Activated CD4-positive, alpha-beta T cell treated with anti-CD3 and anti-CD28 coated beads, Interleukin-2, amount 50 U/mL, for 1 hour (primary cell): ENCODE results near the gene FKBP5.

Experiments used
- DNase-seq: peaks from one replicate; pipeline ENCODE4 v3.0.0-alpha.2; 2020

FKBP5 gene

DNA sequence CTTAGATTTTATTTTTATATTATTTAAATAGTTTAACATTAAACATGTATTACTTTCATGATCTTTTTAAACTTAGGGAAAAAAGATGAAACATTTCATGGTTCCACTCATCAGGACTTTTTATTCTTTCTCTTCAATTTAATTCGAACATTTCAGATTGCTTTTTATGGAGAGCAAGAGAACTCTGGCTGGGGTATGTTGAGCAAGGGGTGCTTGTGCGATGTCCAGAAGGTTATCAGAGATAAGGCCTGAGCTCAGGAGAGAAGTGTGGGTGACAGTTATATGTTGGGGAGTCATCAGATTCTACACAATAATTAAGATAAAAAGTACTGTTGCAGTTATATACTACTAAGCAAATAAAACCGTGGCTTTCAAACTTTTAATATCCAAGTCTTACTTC is 37.5 kb downstream of the FKBP5 start:
- no peak for DNase-seq

DNA sequence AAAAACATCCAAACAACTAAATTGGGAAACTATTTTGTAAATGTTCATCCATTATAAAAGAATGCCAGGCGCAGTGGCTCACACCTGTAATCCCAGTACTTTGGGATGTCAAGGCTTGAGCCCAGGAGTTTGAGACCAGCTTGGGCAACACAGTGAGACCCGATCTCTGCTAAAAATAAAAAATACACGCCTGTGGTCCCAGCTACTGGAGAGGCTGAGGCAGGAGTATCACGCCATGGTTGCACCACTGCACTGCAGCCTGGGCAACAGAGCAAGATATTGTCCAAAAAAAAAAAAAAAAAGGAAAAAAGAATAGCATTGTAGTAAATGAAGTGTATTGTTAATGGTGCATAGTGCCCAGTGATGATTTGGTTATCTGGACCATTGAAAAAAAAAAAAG is 38.7 kb downstream of the FKBP5 start:
- DNase-seq, result no peak

DNA sequence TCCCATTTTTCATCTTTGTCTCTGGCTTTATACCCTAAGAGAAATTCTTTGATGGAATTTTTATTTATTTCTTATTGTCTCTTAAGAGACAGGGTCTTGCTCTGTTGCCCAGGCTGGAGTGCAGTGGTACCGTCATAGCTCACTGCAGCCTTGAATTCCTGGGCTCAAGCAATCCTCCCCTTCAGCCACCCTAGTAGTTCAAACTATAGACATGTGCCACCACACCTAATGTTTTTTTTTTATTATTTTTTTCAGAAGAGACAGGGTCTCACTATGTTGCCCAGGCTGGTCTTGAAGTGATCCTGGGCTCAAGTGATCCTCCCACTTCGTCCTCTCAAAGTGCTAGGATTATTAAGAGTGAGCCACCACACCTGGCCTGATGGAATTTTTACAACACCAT is 40.5 kb downstream of the FKBP5 start:
- no peak for DNase-seq

DNA sequence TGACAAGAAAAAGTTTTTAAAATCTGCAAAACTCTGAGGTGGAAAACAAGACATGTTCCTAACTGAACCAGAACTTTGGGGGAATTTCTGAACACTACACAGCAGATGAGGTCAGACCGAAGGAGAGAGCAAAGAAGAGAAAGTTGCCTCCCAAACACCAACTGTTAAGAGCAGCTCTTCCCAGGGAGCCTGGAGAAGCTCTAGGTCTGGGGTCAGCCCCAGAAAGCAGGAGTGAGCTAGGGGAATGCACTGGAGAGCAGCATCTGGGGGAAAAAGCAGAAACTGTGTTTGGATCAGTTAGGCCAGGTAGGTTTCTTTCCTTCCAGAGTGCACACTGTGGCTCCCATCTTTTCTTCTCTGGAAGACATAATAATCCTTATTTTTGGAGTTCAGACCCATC is 41.3 kb downstream of the FKBP5 start:
- no peak for DNase-seq

DNA sequence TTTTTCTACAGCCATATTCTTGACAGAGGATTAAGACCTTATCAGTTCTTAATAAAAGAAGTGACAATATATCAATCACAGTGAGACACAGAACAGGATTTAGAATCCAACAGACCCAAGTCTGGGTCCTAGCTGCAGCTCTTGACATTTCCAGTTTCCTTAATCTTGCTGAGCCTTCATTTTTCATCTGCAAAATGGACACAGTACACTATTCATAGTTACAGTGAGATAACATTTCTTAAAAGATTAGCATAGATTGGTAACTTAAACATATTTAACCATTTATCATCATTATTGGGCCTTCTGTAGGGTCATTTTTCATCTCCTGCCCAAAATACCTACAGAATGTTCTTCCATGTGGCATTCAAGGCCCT is 45.6 kb downstream of the FKBP5 start:
- DNase-seq, result no peak

DNA sequence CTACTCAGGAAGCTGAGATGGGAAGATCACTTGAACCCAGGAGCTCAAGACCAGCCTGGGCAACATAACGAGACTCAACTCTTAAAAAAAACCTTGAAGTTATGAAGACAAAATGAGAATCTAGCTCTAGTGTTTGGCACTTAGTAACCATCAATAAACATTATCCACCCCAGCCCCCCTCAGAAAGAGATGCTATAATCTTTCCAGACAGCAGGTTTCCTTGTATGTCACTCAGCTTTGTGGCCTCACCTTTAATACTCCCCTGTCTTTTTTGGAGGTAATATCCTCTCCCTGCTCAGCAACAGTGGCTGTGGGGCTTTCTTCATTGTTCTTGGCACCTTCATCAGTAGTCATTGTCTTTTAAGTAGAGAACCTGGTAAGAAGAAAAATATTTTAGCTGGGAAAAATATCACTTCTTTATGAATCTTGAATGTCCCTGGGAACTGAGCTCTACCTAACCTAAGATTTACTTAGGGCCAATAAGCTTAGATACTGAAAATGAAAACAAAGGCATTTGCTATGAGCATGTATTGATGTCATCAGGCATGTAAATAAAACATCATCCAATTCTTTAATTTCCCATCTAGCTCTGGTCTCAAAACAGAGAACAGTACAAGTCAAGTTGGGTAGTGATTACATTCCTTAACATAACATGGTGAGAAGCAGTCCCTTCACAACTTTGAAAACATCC is 46.1 kb downstream of the FKBP5 start:
- DNase-seq, result no peak

DNA sequence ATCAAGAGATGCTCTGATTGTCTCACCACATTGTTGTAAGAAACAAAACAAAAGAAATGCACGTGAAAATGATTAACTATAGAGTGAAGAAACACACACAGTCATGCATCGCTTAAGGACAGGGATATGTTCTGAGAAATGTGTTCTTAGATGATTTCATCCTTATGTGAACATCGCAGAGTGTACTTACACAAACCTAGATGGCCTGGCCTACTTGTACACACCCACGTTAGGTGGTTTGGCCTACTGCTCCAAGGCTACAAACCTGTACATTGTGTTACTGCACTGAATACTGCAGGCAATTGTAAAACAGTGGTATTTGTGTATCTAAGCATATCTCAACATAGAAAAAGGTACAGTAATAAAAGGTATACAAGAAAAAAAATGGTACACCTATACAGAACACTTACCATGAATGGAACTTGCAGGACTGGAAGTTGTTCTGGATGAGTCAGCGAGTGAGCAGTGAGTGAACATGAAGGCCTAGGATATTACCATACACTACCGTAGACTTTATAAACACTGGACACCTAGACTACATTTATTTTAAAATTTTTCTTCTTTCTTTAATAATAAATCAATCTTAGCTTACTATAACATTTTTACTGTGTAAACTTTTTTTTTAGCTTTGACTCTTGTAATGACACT is 48.6 kb downstream of the FKBP5 start:
- no peak for DNase-seq

DNA sequence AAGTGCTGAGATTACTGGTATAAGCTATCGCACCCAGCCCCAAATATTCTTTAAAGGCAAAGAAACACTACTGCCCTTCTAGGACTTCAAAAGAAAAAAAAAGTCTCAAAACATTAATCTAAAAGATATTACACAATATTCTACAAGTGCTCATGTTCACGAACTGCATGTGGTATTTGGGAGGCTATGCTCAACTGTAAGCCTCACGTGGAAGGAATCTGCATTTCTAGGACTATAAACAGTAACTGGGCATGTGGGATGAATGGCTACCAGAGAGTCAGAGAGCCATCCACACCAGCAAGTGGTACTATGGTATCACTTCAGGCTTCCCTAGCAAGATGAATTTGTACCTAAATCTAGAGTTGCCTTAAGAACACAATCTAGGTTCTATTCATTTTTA is 50.0 kb downstream of the FKBP5 start:
- DNase-seq, result no peak

DNA sequence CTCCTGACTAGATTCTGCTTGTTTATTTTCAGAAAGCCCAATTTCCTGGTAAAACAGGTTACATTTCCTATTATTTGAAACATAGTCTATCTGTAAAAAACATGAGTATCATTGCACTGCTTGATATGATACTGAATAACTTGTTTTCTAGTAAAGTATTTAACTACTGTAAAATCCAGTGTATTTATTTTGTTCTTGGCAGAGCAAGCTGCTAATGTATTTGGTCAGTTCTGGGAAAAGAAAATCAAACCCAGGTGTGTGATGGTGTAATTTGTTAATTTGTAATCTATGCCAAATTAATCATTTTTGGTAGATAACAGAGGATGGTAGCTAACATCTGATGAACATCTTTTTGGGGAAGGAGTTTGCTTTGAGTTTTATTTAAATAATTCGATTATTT is 50.8 kb downstream of the FKBP5 start:
- DNase-seq, result no peak

DNA sequence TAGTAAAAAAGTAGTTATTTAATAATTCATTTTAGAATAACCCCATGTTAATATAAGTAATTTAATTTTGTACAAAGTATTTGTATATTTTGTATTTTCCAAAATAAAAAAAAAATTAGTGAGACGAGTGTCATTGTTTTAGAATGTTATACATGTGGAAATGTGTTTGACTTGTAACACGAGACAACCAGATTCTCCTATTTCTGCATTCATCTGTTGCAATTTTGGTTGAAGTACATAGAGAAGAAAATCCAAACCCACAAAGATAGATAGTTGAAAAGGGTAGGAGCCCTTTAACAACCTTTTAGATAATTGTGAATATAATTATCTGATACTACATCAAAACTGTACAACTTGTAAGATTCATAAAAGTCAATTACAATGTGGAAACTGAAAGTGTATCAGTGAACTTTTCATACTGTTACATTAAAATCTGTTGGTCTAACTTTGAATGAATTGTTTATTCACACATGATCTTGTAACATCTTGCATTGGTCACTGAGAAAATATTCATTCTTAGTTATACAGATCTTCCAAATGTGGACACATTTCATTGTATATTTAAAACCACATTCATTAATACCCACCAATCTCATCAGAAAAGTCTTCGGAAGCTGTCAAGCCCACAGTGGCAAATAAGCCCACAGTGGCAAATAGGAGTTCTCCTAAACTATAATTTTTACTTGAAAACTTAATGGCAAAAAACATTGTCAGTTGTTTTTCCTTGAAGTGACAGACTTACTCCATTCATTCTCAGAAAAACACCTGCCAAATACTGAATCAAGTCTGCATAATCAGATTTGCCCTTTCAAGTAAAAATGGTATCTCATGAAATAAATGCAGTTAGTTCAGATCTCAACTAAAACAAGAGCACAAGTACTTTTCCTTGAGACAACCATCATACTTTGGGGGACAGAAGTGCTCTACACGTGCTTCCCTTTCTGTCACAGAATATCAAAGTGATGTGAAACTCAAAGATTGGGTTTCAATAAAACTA is 52.8 kb downstream of the FKBP5 start:
- DNase-seq, result no peak

DNA sequence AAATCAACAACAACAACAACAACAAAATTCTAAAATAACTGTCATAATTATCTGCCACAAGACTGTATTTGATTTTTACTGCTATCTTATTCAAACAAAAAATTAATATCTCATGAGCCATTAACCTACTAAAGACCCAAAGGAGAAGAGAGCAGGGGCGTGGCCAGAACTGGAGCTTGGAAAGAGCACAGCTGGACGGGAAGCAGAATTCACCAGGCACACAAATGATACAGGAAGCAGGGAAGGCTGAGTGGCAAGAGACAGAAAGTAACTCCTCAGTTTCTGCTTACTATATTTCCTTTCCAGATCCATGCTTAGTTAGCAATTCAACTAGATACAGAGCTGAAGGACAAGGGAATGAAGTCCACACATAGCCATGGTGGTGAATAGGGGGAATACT is 54.4 kb downstream of the FKBP5 start:
- no peak for DNase-seq

DNA sequence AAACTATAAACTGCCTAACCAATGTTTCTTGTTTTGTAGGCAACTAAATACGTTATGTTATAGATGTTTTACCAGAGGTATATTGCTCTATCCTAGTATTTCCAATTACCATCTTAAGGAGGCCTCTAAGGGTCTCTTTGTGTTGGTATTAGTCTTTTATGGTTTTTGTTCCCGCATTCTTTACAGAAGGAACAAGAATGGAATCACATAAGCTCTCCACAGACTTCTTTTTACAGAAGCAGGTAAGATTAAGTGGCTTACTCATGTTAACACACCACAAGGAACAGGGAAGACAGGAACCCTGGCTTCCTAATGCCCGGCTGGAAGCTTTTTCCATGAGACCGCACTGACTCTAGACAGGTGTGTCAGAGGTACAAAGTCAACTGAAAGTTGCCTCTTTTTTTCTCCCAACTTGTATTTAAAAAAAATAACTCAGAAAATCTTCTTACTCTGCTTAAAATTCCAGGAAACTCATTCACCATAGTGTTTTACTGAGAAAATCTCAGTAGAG is 55.1 kb downstream of the FKBP5 start:
- no peak for DNase-seq

DNA sequence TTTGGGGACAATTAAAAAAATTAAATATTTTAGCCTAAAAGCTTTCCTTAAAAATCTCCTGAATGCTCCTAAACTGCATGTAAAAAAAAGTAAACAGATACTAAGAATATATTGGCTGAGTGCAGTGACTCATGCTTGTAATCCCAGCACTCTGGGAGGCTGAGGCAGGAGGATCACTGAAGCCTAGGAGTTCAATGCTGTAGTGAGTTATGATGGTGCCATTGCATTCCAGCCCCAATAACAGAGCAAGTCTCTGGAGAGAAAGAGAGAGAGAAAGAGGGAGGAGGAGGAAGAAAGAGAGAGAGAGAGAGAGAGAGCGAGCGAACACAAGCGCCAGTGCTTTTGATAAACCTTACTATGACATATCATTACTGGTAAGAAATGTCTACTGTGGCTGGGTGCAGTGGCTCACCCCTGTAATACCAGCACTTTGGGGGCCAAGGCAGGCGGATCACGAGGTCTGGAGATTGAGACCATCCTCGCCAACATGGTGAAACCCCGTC is 58.8 kb downstream of the FKBP5 start:
- no peak for DNase-seq

DNA sequence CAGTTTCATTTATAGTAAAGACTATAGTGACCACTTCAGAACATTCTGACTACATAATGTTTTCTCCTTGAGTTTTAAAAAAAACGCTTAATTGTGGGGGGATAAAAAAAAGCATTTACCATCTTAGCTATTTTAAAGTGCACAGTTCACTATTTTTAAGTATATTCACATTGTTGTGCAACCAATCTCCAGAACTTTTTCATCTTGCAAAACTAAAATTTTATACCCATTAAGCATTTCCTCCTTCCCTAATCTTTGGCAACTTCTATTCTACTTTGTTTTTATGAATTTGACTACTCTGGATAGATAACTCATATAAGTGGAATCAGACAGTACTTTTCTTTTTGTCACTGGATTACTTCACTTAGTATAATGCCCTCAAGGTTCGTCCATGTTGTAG is 62.3 kb downstream of the FKBP5 start:
- DNase-seq, result no peak

DNA sequence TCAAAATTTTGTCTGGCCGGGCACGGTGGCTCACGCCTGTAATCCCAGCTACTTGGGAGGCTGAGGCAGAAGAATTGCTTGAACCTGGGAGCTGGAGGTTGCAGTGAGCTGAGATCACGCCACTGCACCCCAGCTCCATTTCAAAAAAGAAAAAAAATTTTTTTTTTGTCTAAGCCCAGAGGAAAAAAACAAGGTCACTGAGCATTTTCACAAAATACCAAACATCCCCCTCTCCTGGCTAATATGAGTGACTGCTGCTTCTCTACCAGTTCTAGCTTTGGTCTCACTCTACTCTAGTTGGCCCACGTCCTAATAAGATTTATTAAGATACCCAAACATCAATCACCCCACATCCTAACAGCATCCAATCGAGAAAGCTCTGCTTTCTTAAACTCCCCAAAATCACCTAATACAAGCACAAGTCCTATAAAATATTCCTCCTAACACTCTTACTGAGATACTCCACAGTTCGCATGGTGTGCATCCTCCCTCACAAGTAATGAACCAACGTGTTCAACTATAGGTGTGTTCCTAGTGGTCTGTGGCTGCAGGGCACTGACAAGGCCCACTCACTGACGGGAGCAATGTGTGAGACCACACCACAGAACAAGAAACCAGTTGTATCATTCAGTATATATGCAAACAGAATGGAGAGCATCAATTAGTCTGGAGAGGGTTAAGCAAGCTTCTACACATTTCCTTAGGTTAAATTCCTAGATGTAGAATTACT is 64.2 kb downstream of the FKBP5 start:
- no peak for DNase-seq

DNA sequence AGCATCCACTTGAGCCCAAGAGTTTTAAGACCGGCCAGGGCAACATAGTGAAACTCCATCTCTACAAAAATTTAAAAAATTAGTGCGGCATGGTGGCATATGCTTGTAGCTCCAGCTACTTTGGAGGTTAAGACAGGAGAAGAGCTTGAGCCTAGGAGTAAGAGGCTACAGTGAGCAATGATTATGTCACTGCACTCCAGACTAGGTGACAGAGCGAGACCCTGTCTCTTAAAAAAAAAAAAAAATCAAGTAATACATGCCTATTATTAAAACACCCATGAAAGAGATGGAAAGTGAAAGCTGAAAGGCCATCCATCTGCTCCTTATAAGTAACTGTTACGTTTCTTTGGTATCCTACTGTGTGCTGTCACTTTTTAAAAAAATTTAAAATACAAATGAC is 66.4 kb downstream of the FKBP5 start:
- no peak for DNase-seq

DNA sequence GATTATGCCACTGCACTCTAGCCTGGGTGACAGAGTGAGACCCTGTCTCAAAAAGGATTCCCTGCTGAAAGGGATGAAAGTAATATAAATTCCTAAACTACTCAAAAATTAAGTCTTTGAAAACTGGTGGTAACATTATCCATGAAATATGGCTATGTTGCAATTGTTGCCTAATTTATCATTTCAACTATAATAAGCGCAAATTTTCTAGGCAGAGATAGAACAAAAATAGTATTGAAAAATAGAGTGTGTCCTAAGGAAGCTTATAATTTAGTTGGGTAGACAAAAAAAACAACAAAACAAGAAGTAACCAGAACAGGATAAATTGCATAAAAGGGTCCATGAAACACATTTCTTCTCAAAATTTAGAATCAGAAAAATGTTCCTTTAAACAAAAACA is 68.0 kb downstream of the FKBP5 start:
- no peak for DNase-seq

DNA sequence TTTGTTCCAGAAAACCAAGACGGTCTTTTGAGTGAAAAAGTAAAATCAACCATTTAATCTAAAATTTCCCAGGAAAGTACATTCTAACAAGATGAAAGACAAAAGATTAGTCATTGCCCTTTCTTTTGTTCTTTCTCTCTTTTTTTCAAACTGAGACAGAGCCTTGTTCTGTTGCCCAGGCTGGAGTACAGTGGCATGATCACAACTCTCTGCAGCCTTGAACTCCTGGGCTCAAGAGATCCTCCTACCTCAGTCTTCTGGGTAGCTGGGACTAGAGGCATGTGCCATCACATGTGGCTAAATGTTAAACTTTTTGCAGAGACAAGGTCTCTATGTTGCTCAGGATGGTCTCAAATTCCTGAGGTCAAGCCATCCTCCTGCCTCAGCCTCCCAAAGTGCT is 75.0 kb downstream of the FKBP5 start:
- DNase-seq, result no peak

DNA sequence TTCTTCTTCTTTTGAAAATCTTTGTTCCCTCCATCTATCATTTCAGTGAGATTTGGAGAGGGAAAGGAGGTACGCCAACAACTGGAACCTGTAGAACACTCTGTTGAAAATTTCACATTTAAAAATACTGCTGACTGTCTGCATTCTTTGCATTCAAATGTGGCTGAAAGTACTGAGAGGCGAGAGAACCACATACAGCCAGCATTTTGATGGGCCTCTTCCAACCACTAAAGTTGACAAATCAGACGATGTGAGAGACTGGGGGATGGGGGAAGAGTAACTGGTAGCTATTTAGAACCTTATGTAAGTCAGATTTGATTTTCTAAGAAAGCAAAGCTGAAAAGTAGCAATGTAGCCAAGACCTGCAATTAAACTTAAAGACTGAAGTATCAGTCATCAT is 77.5 kb downstream of the FKBP5 start:
- DNase-seq, result no peak

DNA sequence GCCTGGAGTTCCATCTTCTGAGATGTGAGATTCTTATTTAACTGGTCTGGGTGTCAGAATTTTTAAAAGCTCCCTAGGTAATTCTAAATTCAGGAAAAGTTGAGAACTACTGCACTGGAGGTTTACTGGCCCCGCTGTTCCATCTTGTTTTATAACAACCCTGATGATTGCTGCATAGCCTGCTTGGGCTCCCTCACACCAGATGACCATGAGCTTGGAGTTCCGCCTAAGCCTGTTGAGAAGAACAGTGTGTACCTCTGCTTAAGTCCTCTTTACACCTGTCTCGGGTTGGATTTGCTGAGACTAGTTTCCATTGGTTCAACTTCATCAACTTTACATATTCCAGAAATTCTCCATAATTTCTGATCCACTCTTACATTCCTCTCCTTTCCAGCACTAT is 77.9 kb downstream of the FKBP5 start:
- DNase-seq, result no peak

DNA sequence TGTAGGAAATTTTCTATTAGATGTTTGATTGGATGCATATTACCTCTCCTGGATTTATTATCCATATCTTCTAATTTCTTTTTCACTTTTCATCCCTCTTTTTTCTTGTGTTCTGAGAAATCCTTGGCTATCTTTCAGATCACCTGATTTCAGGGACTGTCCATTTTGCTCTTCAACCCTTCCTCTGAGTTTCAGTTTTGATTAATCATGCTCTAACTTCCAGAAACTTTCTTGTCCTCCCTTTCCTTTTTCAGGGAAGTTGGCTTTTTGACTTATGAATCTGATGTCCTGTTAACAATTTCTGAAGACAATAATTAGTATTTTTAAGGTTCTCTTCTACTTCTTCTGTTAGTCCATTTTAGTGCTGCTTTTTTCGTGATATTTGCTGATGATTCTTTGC is 79.1 kb downstream of the FKBP5 start:
- no peak for DNase-seq

DNA sequence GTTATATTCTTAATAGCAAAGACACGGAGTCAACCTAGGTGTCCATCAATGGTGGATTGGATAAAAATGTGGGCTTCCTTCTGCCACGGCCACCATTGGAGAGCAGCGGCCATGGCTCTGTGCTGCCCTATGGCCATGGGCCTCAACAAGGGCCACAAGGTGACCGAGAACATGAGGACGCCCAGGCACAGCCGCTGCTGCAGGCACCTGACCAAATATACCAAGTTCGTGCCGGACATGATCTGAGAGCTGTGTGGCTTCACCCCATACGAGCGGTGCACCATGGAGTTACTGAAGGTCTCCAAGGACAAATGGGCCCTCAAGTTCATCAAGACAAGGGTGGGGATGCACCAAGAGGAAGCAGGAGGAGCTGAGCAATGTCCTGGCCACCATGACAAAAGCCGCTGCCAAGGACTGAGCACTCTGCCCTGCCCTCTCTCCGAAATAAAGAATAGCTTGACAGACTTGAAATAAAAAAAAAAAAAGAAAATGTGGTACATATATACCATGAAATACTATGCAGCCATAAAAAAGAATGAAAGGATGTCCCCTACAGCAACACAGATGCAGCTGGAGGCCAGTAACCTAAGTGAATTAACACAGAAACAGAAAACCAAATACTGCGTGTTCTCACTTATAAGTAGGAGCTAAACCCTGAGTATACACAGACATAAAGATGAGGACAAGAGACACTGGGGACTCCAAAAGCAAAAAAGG is 81.0 kb downstream of the FKBP5 start:
- DNase-seq, result no peak
